GM10847 (cell line): ENCODE results near the gene MRGPRD.

Experiments
- POLR2A ChIP-seq: IDR thresholded peaks from 2 replicates; pipeline ENCODE4 v1.6.1; 2011; ENCODE audit not compliant: insufficient read length; ENCODE audit errors: extremely low read depth

Gene MRGPRD

DNA sequence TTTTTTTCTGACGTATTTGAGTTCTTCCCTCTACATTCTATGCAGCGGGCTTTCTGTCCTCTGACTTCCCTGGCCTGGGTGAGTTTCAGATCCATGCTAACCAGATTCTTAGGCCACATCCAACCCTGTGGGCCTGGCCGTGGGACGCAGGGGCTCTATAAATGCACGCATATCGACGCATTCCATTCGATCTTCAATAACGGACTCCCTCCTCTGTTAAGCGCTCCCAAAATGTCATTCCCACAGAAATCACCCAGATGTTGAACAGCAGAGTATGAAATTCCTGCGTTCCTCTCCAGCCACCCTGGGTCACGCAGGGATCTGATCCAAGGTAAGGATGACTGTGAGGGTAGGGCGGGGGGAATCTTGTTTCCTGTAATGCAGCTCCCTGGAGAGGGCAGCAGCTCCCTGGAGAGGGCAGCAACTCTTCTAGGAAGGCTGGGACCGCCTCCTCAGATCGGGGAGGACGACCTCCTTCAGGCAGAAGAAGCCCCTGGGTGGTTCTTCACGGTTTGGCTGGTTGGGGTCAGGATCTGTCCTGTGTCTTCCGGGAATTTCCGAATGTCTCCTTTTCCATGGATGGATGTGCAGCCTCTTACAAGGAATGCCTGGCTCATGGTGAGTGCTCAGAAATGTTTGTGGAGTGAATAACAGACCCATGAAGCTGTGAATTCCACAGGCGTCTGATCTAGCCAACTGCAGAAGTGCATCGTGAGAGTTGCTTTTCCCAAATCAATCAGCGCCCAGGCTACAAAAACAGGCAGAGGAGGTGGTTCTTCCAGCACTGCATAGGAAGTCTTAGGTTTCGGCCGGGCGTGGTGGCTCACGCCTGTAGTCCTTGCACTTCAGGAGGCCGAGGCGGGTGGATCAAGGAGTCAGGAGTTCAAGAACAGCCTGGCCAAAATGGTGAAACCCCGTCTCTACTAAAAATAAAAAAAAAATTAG is 12.2 kb downstream of the MRGPRD start:
- TF ChIP-seq POLR2A: no peak

DNA sequence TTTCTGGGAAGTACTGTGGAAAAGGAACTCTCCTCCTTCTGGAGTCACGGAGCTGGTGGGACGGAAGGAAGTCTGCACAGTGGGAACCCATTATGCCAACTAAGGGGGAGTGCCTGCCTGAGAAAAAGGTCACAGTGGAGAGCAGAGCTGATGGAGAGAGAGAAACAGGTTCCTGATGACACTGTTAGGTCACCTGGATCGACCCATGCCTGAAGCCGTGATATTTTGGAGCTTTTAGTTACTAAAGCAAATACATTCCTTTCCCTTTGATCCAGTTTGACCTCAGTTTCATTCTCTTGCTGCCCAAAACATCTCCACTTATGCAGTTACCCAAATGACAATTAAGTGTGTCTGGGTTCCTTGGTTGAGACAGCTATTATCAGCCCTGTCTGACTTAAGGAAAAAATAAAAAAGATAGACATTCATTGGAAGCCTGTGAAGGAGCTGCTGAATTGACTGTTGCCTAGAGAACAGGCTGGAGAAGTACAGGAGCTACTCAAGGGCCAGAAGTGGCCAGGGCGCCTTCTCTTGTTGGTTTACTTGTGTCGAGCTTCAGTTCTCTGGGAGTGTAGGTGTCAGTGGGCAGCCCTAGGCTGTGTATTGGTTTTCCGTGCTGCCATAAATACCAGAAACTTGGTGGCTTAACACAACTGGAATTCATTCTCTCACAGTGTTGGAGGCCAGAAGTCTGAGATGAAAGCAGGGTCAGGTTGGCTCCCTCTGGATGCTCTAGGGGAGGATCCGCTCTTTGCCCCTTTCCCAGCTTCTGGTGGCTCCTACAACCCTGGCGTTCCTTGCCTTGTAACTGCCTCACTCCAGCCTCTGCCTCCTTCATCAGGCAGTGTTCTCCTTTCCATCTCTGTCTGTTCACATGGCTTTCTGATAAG is 13.6 kb downstream of the MRGPRD start:
- TF ChIP-seq POLR2A: no peak

DNA sequence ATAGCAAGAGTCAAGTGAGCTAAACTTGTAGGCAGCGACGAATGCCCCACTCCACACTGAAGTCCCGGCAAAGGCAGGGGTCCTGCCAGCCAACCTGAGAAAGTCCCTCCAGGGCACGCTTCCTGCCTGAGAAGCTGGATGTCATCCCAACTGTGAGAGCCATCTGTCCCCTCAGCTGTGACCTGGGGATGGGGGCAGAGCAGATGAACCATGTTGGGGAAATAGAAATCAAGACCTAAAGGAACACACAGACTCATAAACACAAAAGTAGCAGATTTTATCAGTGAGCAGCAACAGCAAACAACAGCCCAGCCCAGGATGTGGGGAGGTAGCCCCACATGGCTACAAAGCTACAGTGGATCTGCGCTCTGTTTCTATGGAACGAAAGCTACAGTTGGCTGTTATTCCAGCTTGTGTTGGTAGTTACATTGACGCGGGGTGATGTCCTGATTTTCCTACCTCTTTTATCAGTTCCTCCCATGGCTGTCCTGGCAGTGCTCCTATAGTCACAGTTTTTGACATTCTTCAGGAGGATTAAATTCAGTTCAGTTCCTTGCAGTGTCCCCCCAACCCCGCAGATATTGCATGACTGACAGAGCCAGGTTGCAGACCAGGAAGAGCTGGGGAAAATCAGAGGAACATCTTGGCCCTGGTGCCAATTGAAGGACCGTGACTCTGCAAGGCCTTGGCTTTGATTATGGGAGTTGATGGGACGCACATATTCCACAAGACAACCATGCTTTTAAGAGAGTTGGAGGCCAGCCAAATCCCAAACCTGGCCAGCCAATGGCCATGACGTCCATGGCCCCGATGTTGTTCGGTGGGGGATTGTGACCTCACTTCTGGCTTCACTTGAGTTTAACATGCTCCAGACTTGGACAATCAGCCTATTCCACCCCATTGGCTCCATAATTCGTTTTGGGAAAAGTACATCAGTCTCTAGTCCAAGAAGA is 14.6 kb downstream of the MRGPRD start:
- no peak for TF ChIP-seq POLR2A

DNA sequence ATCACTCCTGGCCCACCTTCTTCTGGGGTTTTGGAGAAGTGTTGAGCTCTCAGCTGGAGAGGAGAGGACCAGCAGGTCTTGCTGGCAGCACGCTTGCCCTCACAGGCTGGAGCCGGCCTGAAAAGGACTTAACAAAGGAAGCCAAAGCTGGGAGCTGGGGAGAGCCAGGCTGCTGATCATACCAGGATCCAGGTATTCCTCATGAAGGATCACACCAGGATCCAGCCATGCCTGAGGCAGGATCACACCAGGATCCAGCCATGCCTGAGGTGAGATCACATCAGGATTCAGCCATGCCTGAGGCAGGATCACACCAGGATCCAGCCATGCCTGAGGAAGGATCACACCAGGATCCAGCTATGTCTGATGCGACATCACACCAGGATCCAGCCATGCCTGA is 17.0 kb downstream of the MRGPRD start:
- no peak for TF ChIP-seq POLR2A

DNA sequence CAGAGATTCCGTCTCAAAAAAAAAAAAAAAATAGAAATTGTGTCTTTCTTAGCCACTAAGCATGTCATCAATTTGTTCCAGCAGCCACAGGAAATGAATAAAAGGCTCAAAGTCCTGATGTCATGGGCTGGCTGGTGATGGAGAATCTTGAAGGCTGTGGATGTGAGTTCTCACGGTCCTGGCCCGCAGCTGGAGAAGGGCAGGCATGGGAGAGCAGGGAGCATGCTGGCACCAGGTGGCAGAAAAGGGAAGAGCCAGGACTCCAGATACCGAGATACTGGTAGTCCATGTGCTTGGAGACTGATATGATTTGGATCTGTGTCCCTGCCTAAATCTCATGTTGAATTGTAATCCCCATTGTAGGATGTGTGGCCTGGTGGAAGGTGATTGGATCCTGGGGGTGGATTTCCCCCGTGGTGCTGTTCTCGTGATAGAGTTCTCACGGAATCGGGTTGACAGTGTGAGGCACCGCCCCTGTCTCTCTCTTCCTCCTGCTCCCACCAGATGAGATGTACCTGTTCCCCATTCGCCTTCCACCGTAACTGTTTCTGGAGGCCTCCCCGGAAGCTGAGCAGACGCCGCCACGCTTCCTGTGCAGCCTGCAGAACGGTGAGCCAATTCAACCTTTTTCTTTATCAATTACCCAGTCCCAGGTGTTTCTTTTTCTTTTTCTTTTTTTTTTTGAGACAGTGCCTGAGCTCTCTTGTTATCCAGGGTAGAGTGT is 18.1 kb downstream of the MRGPRD start:
- TF ChIP-seq POLR2A: no peak

DNA sequence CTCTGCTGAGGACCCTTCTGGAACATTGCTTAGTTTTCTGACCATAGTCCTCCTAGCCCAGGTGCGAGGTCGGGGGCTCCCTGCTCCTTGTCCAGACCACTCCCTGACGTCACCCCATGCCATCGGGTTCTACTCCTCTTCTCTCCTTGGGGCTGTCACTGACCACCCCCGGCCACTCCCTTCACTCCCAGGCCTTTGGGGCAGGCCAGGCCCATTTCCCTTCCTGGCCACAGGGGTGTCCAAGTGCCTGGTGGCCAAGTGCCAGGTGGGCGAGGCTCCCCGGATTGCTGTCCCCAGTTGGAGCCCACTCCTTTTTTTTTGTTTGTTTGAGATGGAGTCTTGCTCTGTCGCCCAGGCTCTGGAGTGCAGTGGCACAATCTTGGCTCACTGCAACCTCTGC is 19.5 kb downstream of the MRGPRD start:
- no peak for TF ChIP-seq POLR2A

DNA sequence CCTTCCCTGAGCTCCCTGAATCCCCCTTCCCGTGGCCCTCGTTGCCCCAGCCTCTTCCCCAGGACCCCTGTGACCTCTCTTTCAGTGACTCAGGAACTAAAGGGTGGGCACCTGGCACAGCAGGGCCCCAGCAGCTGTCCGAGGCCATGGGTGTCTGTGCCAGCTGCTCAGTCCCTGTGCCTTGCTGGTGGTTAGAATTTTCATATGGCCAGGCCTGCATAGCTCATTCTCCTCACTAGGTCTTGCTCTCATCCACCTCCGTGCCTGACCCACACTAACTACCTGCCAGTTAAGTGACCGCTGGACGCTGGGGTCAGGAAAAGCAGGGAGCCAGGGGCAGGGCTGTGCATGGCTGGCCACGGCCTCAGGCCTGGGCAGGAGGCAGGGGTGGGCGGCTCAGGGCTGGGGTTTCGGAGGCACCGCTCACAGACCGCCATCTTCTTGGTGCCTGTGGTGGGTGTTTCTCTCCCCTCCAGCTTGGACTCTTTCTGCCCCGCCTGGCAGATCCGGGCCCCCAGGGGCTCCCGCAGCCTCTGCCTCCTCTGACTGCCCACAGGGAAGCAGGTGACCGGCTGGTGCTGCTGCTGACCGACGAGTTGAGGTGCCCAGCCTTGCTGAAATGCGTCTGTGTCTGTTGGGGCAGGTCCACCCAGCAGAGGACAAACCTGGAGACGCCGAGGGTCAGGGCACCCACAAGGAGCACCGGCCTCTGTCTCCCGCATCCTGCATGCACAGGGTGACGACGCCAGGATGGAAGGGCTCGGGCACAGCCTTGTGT is 20.3 kb downstream of the MRGPRD start:
- TF ChIP-seq POLR2A: no peak

DNA sequence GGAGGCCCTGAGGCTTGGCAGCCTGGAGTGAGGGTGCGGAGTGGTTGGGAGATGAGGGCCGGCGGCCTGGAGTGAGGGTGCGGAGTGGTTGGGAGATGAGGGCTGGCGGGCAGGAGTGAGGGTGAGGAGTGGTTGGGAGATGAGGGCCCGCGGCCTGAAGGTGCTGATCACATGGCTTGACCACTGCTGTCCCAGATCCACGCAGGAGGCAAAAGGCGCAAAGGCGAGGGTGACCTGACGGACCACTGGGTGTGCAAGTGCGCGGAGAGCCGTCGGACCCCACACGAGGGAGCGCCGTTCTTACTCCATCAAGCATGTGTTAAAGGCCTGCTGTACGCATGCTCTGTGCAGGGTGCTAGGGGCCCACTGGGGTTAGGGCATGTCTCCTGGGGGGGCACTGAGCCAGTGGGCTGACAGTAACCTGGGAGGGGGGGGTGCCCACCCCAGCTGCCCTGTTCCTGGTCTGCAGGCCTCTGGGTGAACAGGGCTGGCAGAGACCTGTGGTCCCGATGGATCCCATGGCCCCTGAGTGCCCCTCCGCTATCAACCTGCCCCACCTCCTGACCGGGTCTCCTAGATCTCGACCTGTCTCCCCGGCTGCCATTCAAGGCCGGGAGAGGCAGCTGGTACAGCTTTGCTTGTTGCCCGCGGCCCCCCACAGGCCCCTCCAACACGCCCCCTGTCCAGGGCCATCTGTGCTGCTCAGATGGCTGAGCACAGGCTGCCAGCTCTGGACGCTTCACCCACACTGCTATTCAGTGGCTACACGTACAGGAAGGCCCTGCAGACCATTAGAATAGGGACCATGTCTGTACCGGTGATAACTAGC is 21.1 kb downstream of the MRGPRD start:
- no peak for TF ChIP-seq POLR2A

DNA sequence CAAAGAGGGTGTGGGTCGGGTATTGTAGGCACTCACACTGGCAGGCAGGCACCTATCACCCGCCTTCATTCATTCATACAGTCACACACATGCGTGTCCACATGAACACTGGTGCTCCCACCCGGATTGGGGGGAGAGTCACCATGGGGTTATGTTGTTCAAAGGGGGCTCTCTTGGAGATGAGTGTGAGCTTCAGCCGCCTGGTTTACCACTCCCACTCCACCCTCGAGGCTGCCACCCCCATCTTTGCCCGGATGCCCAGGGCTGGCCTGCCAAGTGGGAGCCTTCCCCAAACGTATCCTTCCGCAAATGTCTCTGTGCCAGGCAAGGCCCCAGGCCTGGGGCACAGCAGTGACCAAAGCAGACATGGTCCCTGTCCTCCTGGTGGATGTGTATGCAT is 22.6 kb downstream of the MRGPRD start:
- TF ChIP-seq POLR2A: no peak

DNA sequence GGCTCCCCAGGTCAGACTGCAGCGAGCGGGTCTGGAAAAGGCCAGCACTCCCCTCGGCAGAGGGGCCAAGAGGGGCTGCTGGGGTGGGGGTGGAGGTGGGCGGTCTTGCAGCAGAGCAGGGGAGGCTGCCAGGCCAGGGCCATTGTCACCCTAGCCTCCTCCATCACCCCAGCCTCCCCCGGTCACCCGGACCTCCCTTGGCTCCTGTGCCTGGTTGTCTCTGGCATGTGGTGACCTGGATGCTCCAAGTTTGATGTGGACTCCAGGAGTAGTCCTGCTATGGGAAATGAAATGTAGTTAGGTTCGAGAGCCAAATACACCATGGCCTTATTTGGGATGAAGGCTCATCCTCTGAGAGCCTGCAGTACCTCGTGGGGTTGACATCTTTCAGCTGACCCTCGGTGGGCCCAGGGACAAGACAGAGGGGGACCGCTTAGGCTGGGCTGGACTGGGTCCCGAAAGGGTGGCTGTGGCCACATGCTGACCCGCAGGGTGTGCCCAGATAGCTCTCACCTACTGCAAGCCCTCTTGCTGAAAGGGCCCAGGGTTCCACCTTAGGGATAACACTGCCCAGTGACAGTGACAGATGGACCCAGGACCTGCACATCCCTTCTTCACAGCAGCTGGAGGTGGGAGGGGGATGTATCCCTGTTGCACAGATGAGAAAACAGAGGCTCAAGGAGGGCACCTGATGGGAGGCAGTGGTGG is 24.1 kb downstream of the MRGPRD start:
- no peak for TF ChIP-seq POLR2A

DNA sequence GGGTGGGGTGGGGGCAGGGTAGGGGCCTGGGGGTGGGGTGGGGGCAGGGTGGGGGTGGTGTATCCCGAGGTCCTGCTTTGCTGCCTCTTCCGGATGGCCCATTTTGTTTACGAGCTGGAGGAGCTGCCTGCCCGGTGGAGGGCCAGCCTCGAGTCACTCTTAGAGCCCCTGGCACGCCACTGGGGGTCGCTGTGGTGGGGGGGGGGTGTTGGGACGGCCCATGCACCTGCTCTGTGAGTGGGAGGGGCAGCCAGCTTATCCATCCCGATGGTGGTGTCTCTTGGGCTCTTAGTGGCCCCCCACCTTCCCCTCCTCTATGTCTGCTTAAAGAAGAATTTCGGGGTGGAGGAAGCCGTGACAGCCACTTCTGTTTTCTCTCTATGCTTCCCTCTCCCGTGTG is 24.6 kb downstream of the MRGPRD start:
- no peak for TF ChIP-seq POLR2A

DNA sequence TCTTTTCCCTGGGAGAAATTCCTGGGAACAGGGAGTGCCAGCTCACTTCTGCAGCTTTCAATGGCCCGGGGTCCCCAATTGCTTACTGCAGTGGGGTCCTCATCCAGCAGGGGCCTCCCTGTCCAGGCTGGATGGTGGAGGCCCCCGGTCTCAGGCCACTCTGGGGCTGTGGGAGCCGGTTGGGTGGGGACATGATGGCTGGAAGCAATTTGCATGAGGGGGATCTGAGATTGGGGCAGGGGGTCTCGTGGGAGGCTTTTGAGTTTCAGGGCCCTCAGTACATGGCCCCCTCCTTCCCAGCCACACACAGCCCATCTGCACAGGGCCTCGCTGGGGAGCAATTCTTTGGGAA is 25.2 kb downstream of the MRGPRD start:
- no peak for TF ChIP-seq POLR2A
